T-cell (primary cell): Measurements from ENCODE around the gene VPS37B. TPM values are rescaled to one million over a fixed set of nuclear protein-coding genes. Genes with fewer than 3 reads are reported as not detected.

Experiments
- ATAC-seq, 4 experiments: fragments of 200-7000 bp in 3 of 4; fragments of 150-1000 bp in 1 of 4; cut with Tn5 transposase; replicated peaks in 1 of 4; 1 replicate in 3 of 4; 2 replicates in 1 of 4; pipeline ENCODE4 v1.10.0; 2021; ENCODE audit warnings: moderate library complexity in 3 of 4, mild to moderate bottlenecking in 2 of 4, moderate number of reproducible peaks in 1 of 4
- CTCF ChIA-PET, 2 donors: fragments of 300-600 bp; sonication (Branson Sonifier 250); formaldehyde crosslinking; loops; one replicate each; lab custom pipeline; 2022; ENCODE audit warnings: antibody characterized with exemption in 2 of 2; lab: Charles Lee
- POLR2A ChIA-PET, 2 donors: fragments of 300-600 bp; sonication (Branson Sonifier 250); formaldehyde crosslinking; loops; one replicate each; lab custom pipeline; 2022; ENCODE audit warnings: antibody characterized with exemption in 2 of 2; lab: Charles Lee
- DNase-seq, 35 experiments: peaks; one replicate each; pipeline versions ENCODE4 v3.0.0 to v3.0.0-alpha.2; 2013 to 2023
- H3K27ac ChIP-seq: one replicate; pipeline ENCODE4 v1.5.1; 2013; ENCODE audit warnings: low read length
- H3K27me3 ChIP-seq, 2 experiments: replicated peaks in 1 of 2; 1 replicate in 1 of 2; 2 replicates in 1 of 2; pipeline versions ENCODE4 v1.6.1 to v1.7.0; 2013; ENCODE audit warnings: low read length in 1 of 2, mixed read lengths in 1 of 2; ENCODE audit not compliant: control insufficient read depth in 2 of 2, insufficient read depth in 2 of 2; ENCODE audit errors: extremely low read depth in 1 of 2
- H3K36me3 ChIP-seq, 2 donors: 1 replicate in 1 of 2; 2 replicates in 1 of 2; pipeline versions ENCODE4 v1.6.1 to v1.7.0; 2013; ENCODE audit warnings: low read length in 1 of 2; ENCODE audit not compliant: control insufficient read depth in 2 of 2, insufficient read depth in 1 of 2; ENCODE audit errors: extremely low read depth in 1 of 2
- H3K4me1 ChIP-seq, 2 experiments: 1 replicate in 1 of 2; 2 replicates in 1 of 2; pipeline versions ENCODE4 v1.6.1 to v1.7.0; 2013; ENCODE audit warnings: low read length in 2 of 2, mixed read lengths in 1 of 2; ENCODE audit not compliant: insufficient read depth in 2 of 2, control insufficient read depth in 1 of 2; ENCODE audit errors: extremely low read depth in 1 of 2
- H3K4me3 ChIP-seq, 2 donors: 1 replicate in 1 of 2; 2 replicates in 1 of 2; pipeline versions ENCODE4 v1.5.1 to v1.7.0; 2013; ENCODE audit warnings: mild to moderate bottlenecking in 2 of 2, low read length in 1 of 2, moderate library complexity in 1 of 2; ENCODE audit not compliant: control insufficient read depth in 1 of 2; ENCODE audit errors: extremely low read depth in 1 of 2
- H3K9me3 ChIP-seq: 2 replicates; pipeline ENCODE4 v1.7.0; 2013
- H3K27ac Mint-ChIP-seq, 2 donors: one replicate each; pipeline ENCODE4 v1.8.0; 2020 to 2021; ENCODE audit warnings: mild to moderate bottlenecking in 2 of 2, mixed read lengths in 2 of 2
- H3K27me3 Mint-ChIP-seq, 2 donors: one replicate each; pipeline ENCODE4 v1.8.0; 2021 to 2022; ENCODE audit warnings: mixed read lengths in 2 of 2
- H3K36me3 Mint-ChIP-seq: one replicate; pipeline ENCODE4 v1.8.0; 2021; ENCODE audit warnings: mixed read lengths
- H3K4me1 Mint-ChIP-seq, 3 donors: one replicate each; pipeline ENCODE4 v1.8.0; 2020 to 2022; ENCODE audit warnings: mixed read lengths in 3 of 3, mild to moderate bottlenecking in 1 of 3
- H3K4me3 Mint-ChIP-seq, 3 donors: one replicate each; pipeline ENCODE4 v1.8.0; 2020 to 2022; ENCODE audit warnings: mild to moderate bottlenecking in 3 of 3, mixed read lengths in 3 of 3, moderate library complexity in 3 of 3
- H3K9me3 Mint-ChIP-seq, 3 donors: one replicate each; pipeline ENCODE4 v1.8.0; 2020 to 2022; ENCODE audit warnings: mixed read lengths in 3 of 3
- WGBS: methylation state at CpG from one replicate; pipeline ENCODE4 v1.1.5; 2013; ENCODE audit warnings: missing lambda C conversion rate; ENCODE audit not compliant: insufficient coverage; 5-methylcytosine and 5-hydroxymethylcytosine counted together
- total RNA-seq, 35 experiments: library from RNA in 6 of 35; stranded (reverse) in 6 of 35; fragments of 120-200 nt in 1 of 35; gene quantifications; one replicate each; pipeline versions ENCODE4 v1.2.1 to v1.2.4 and lab custom pipeline; 2013 to 2026

Gene VPS37B
- total RNA-seq, 5 donors from 2014 or later (not counting 1 experiment from before 2014, with no cell fraction given): 25.9 to 85.8 (median 34.6) TPM

GRCh38 chr12:122870867-122871664, 24.9 kb downstream of the VPS37B start:
- Mint-ChIP-seq H3K27ac (peak overlapping the region; percentile 97 to 99), H3K27me3 (no peaks in the 10 kb centered on the region), H3K4me1 (peaks cover 58 to 69% (median 67%) of the 10 kb centered on the region in 3 donors), H3K36me3 (peaks cover 35% of the 10 kb centered on the region), H3K4me3 (peak overlapping the region; percentile 81 to 85 (median 83)), H3K9me3 (no peaks in the 10 kb centered on the region)
- Histone ChIP-seq H3K4me1 (peaks cover 34 to 61% of the 10 kb centered on the region in 2 experiments), H3K36me3 (peaks cover 4 to 48% of the 10 kb centered on the region in 2 donors), H3K27me3 (no peaks in the 10 kb centered on the region), H3K27ac (peak overlapping the region; percentile 79), H3K4me3 (peak overlapping the region; percentile 34 to 65), H3K9me3 (no peaks in the 10 kb centered on the region)
- ChIA-PET CTCF (interaction anchor here (0.6 to 1.1 kb wide), 8 partner anchors 10 to 81 kb away, joined by 3 to 6 read pairs (median 3); no protein-coding TSS in a partner anchor), POLR2A (interaction anchor here (0.5 to 1.4 kb wide), 8 partner anchors 11 to 340 kb away, joined by 3 to 7 read pairs (median 4); no protein-coding TSS in a partner anchor)
- 82% methylated on average over 13 of the region's 15 CpGs for WGBS
- DNase-seq (peak in 2 of 35 experiments; percentile 9 to 20), ATAC-seq (no peak)

GRCh38 chr12:122870163-122870842, 25.6 kb downstream of the VPS37B start:
- DNase-seq: no peak
- Mint-ChIP-seq H3K9me3 (no peaks in the 10 kb centered on the region), H3K4me1 (peaks cover 50 to 61% (median 59%) of the 10 kb centered on the region in 3 donors), H3K4me3 (peak overlapping the region in 2 of 3 donors; percentile 6 to 83), H3K27ac (peak overlapping the region; percentile 97 to 99), H3K36me3 (peaks cover 35% of the 10 kb centered on the region), H3K27me3 (no peaks in the 10 kb centered on the region)
- no peak for ATAC-seq
- Histone ChIP-seq H3K9me3 (no peaks in the 10 kb centered on the region), H3K36me3 (peaks cover 4 to 51% of the 10 kb centered on the region in 2 donors), H3K4me1 (peaks cover 30 to 56% of the 10 kb centered on the region in 2 experiments), H3K27ac (no peak overlapping the region), H3K27me3 (no peaks in the 10 kb centered on the region), H3K4me3 (no peak overlapping the region)
- ChIA-PET CTCF (interaction anchor here (0.6 to 1.0 kb wide), 3 partner anchors 10 to 82 kb away, joined by 3 to 6 read pairs (median 4); no protein-coding TSS in a partner anchor), POLR2A (interaction anchor here (0.5 to 1.4 kb wide), 9 partner anchors 12 to 341 kb away, joined by 3 to 6 read pairs (median 4); no protein-coding TSS in a partner anchor)
- 91% methylated on average over 6 of the region's 11 CpGs for WGBS

GRCh38 chr12:122869207-122869973, 26.5 kb downstream of the VPS37B start:
- DNase-seq (peak in 1 of 35 experiments; percentile 13), ATAC-seq (no peak)
- POLR2A ChIA-PET: interaction anchor here in 1 of 2 donors (0.7 kb wide), 1 partner anchor 89 kb away, joined by 6 read pairs; no protein-coding TSS in a partner anchor
- Mint-ChIP-seq H3K9me3 (no peaks in the 10 kb centered on the region), H3K4me1 (peaks cover 47 to 63% (median 55%) of the 10 kb centered on the region in 3 donors), H3K36me3 (peaks cover 43% of the 10 kb centered on the region), H3K27me3 (no peaks in the 10 kb centered on the region), H3K27ac (peak overlapping the region; percentile 31 to 44), H3K4me3 (peak overlapping the region in 1 of 3 donors; percentile 16)
- H3K9me3 ChIP-seq: no peaks in the 10 kb centered on the region
- CTCF ChIA-PET: no interaction called here
- H3K36me3 ChIP-seq: peaks cover 4 to 59% of the 10 kb centered on the region in 2 donors
- no peaks in the 10 kb centered on the region for H3K27me3 ChIP-seq
- WGBS: 83% methylated on average over 3 of the region's 8 CpGs
- peaks cover 30 to 49% of the 10 kb centered on the region in 2 experiments for H3K4me1 ChIP-seq
- no peak overlapping the region for H3K4me3 ChIP-seq
- no peak overlapping the region for H3K27ac ChIP-seq

- CTCF ChIA-PET: interaction anchor here in 1 of 2 donors (0.5 kb wide), 1 partner anchor 30 kb away, joined by 4 read pairs; no protein-coding TSS in a partner anchor
- Mint-ChIP-seq H3K36me3 (peaks cover 44% of the 10 kb centered on the region), H3K4me3 (no peak overlapping the region), H3K27ac (peak overlapping the region in 1 of 2 donors; percentile 2), H3K9me3 (no peaks in the 10 kb centered on the region), H3K4me1 (peaks cover 39 to 56% (median 49%) of the 10 kb centered on the region in 3 donors), H3K27me3 (no peaks in the 10 kb centered on the region)
- Histone ChIP-seq H3K9me3 (no peaks in the 10 kb centered on the region), H3K4me1 (peaks cover 24 to 41% of the 10 kb centered on the region in 2 experiments), H3K27me3 (no peaks in the 10 kb centered on the region), H3K4me3 (no peak overlapping the region), H3K36me3 (peaks cover 4 to 63% of the 10 kb centered on the region in 2 donors), H3K27ac (no peak overlapping the region)
- 87% methylated on average over 8 of the region's 13 CpGs for WGBS
- peak in 1 of 35 experiments; percentile 17 for DNase-seq
- no peak for ATAC-seq
- POLR2A ChIA-PET: no interaction called here
These were observed 27.3 kb downstream of the VPS37B start for GRCh38 chr12:122868471-122869177.

- 89% methylated on average over 32 of the region's 33 CpGs for WGBS
- Histone ChIP-seq H3K4me3 (no peak overlapping the region), H3K4me1 (peaks cover 19 to 34% of the 10 kb centered on the region in 2 experiments), H3K27me3 (no peaks in the 10 kb centered on the region), H3K36me3 (peaks cover 4 to 67% of the 10 kb centered on the region in 2 donors), H3K27ac (no peak overlapping the region), H3K9me3 (no peaks in the 10 kb centered on the region)
- H3K27me3 Mint-ChIP-seq: no peaks in the 10 kb centered on the region
- CTCF ChIA-PET: interaction anchor here in 1 of 2 donors (0.5 kb wide), 1 partner anchor 31 kb away, joined by 4 read pairs; no protein-coding TSS in a partner anchor
- ATAC-seq (peak in 1 of 4 experiments; percentile 8), DNase-seq (no peak)
- no peak overlapping the region for H3K27ac Mint-ChIP-seq
- H3K9me3 Mint-ChIP-seq: no peaks in the 10 kb centered on the region
- POLR2A ChIA-PET: interaction anchor here in 1 of 2 donors (0.6 kb wide), 1 partner anchor 140 kb away, joined by 3 read pairs; no protein-coding TSS in a partner anchor
- peaks cover 32 to 52% (median 44%) of the 10 kb centered on the region in 3 donors for H3K4me1 Mint-ChIP-seq
- no peak overlapping the region for H3K4me3 Mint-ChIP-seq
- H3K36me3 Mint-ChIP-seq: peaks cover 42% of the 10 kb centered on the region
These were observed 28.0 kb downstream of the VPS37B start for GRCh38 chr12:122867691-122868461.
